ENCODE measurements around the gene PRDX5.
"Not testable (repeated sequence)": the region's sequence is repeated elsewhere in the genome, so short reads cannot be mapped to it uniquely, and the experiment has no call there.

PRDX5 gene

GRCh38 chr11:64305075-64305690 is 12.7 kb upstream of the PRDX5 start, which contains the start of gene ESRRA:
TSS of gene ESRRA (plus strand) at chr11:64305524. CDS start at chr11:64307180, 1,656 bp downstream.
- in situ Hi-C loops (cut with MboI; ENCODE audit: low sequenced_read_pairs) = no loop called here

- in situ Hi-C loops (cut with MboI; ENCODE audit: low sequenced_read_pairs) = no loop called here
Measured at GRCh38 chr11:64305691-64306562, 12.0 kb upstream of the PRDX5 start.

- in situ Hi-C loops (cut with MboI; ENCODE audit: low sequenced_read_pairs) = no loop called here
Measured at GRCh38 chr11:64306563-64306875, 11.4 kb upstream of the PRDX5 start.

- in situ Hi-C loops (cut with MboI; ENCODE audit: low sequenced_read_pairs) = no loop called here
Measured at GRCh38 chr11:64306876-64307622, 10.9 kb upstream of the PRDX5 start.

GRCh38 chr11:64307795-64308194 is 10.1 kb upstream of the PRDX5 start:
- in situ Hi-C loops (cut with MboI; ENCODE audit: low sequenced_read_pairs) = not testable (repeated sequence)

GRCh38 chr11:64312947-64313346 is 5.0 kb upstream of the PRDX5 start:
- in situ Hi-C loops (cut with MboI; ENCODE audit: low sequenced_read_pairs) = no loop called here

GRCh38 chr11:64313491-64314145 is 4.3 kb upstream of the PRDX5 start:
- in situ Hi-C loops (cut with MboI; ENCODE audit: low sequenced_read_pairs) = no loop called here

- in situ Hi-C loops (cut with MboI; ENCODE audit: low sequenced_read_pairs) = no loop called here
Measured at GRCh38 chr11:64314146-64314804, 3.6 kb upstream of the PRDX5 start.

GRCh38 chr11:64314805-64315561 is 2.9 kb upstream of the PRDX5 start:
- in situ Hi-C loops (cut with MboI; ENCODE audit: low sequenced_read_pairs) = no loop called here

- in situ Hi-C loops (cut with MboI; ENCODE audit: low sequenced_read_pairs) = not testable (repeated sequence)
Measured at GRCh38 chr11:64315667-64316526, 2.0 kb upstream of the PRDX5 start.

GRCh38 chr11:64316672-64317324 is 1.1 kb upstream of the PRDX5 start:
- in situ Hi-C loops (cut with MboI; ENCODE audit: low sequenced_read_pairs) = no loop called here

GRCh38 chr11:64317325-64317960 is 478 bp upstream of the PRDX5 start, which contains the start of gene TRMT112:
TSS of gene TRMT112 (minus strand) at chr11:64317559. CDS start at chr11:64317526, 33 bp downstream.
- in situ Hi-C loops (cut with MboI; ENCODE audit: low sequenced_read_pairs) = no loop called here

- in situ Hi-C loops (cut with MboI; ENCODE audit: low sequenced_read_pairs) = no loop called here
Measured at GRCh38 chr11:64318766-64319761, 1.1 kb downstream of the PRDX5 start.

GRCh38 chr11:64320556-64320955 is 2.6 kb downstream of the PRDX5 start:
- in situ Hi-C loops (cut with MboI; ENCODE audit: low sequenced_read_pairs) = no loop called here

- in situ Hi-C loops (cut with MboI; ENCODE audit: low sequenced_read_pairs) = no loop called here
Measured at GRCh38 chr11:64321026-64321425, 3.1 kb downstream of the PRDX5 start.

GRCh38 chr11:64321533-64321932 is 3.6 kb downstream of the PRDX5 start:
- in situ Hi-C loops (cut with MboI; ENCODE audit: low sequenced_read_pairs) = no loop called here

- in situ Hi-C loops (cut with MboI; ENCODE audit: low sequenced_read_pairs) = no loop called here
Measured at GRCh38 chr11:64322925-64323260, 5.0 kb downstream of the PRDX5 start.
